Measurements from ENCODE around the gene ARHGEF11.

The ARHGEF11 gene

GRCh38 chr1:156947818-156948525 is 97.6 kb downstream of the ARHGEF11 start:
- no peak for DNase-seq (ENCODE audit: low read depth)

GRCh38 chr1:156947127-156947526 is 98.4 kb downstream of the ARHGEF11 start:
- DNase-seq (ENCODE audit: low read depth): no peak

GRCh38 chr1:156945881-156946661 is 99.5 kb downstream of the ARHGEF11 start:
- no peak for DNase-seq (ENCODE audit: low read depth)

GRCh38 chr1:156944848-156945247 is 100.7 kb downstream of the ARHGEF11 start:
- DNase-seq (ENCODE audit: low read depth): no peak

- DNase-seq (ENCODE audit: low read depth): no peak
Observed at GRCh38 chr1:156944268-156944667, 101.3 kb downstream of the ARHGEF11 start.

GRCh38 chr1:156943756-156944155 is 101.8 kb downstream of the ARHGEF11 start:
- no peak for DNase-seq (ENCODE audit: low read depth)

- no peak for DNase-seq (ENCODE audit: low read depth)
Observed at GRCh38 chr1:156942576-156942975, 103.0 kb downstream of the ARHGEF11 start.

GRCh38 chr1:156942176-156942575 is 103.4 kb downstream of the ARHGEF11 start:
- DNase-seq (ENCODE audit: low read depth): no peak

- no peak for DNase-seq (ENCODE audit: low read depth)
Observed at GRCh38 chr1:156941675-156942074, 103.9 kb downstream of the ARHGEF11 start.

- no peak for DNase-seq (ENCODE audit: low read depth)
Observed at GRCh38 chr1:156939786-156940334, 105.7 kb downstream of the ARHGEF11 start.

- DNase-seq (ENCODE audit: low read depth): no peak
Observed at GRCh38 chr1:156938813-156939212, 106.7 kb downstream of the ARHGEF11 start.

GRCh38 chr1:156937883-156938282 is 107.7 kb downstream of the ARHGEF11 start:
- no peak for DNase-seq (ENCODE audit: low read depth)

GRCh38 chr1:156936721-156937220 is 108.8 kb downstream of the ARHGEF11 start:
- DNase-seq (ENCODE audit: low read depth): no peak

- no peak for DNase-seq (ENCODE audit: low read depth)
Observed at GRCh38 chr1:156936191-156936590, 109.4 kb downstream of the ARHGEF11 start.

- DNase-seq (ENCODE audit: low read depth): no peak
Observed at GRCh38 chr1:156935505-156936128, 109.9 kb downstream of the ARHGEF11 start.

GRCh38 chr1:156933136-156933535 is 112.4 kb downstream of the ARHGEF11 start:
- DNase-seq (ENCODE audit: low read depth): no peak

- no peak for DNase-seq (ENCODE audit: low read depth)
Observed at GRCh38 chr1:156931974-156932710, 113.4 kb downstream of the ARHGEF11 start.

GRCh38 chr1:156931211-156931952 is 114.2 kb downstream of the ARHGEF11 start:
- DNase-seq (ENCODE audit: low read depth): no peak

- DNase-seq (ENCODE audit: low read depth): no peak
Observed at GRCh38 chr1:156930483-156930882, 115.1 kb downstream of the ARHGEF11 start.

GRCh38 chr1:156929596-156930238 is 115.8 kb downstream of the ARHGEF11 start:
- no peak for DNase-seq (ENCODE audit: low read depth)

Measured in activated gamma-delta T cell treated with anti-CD3 and anti-CD28 coated beads, Interleukin-2, amount 50 U/mL, for 16 hours (primary cell).